HEK293 (cell line): Measurements from ENCODE around the gene MRPS22.

Source experiments
- CTCF ChIA-PET: fragments of 350-600 bp; formaldehyde crosslinking; extraction: SDS; loops from one replicate; lab custom pipeline; 2021; ENCODE audit warnings: antibody characterized with exemption; lab: Yijun Ruan, JAX
- POLR2A ChIA-PET: fragments of 300-600 bp; formaldehyde crosslinking; extraction: SDS; loops from one replicate; lab custom pipeline; 2020; ENCODE audit warnings: antibody characterized with exemption, inconsistent platforms; lab: Yijun Ruan, JAX
- H3K27ac ChIP-seq: fragments of 200-500 bp; sonication (Bioruptor generic); 2 replicates; pipeline ENCODE4 v1.5.1; 2014; ENCODE audit warnings: low read depth, low read length, control low read depth, inconsistent platforms; ENCODE audit errors: extremely low read depth
- H3K36me3 ChIP-seq, 2 experiments: fragments of 200-500 bp in 1 of 2; sonication (Bioruptor generic) in 1 of 2; 1 replicate in 1 of 2; 2 replicates in 1 of 2; pipeline ENCODE4 v1.5.1; 2014 to 2017; ENCODE audit warnings: inconsistent platforms in 2 of 2, low read length in 2 of 2; ENCODE audit not compliant: control insufficient read depth in 2 of 2, insufficient read depth in 1 of 2
- H3K4me1 ChIP-seq: fragments of 200-500 bp; sonication (Bioruptor generic); 2 replicates; pipeline ENCODE4 v1.5.1; 2014; ENCODE audit warnings: mild to moderate bottlenecking, low read length, inconsistent platforms; ENCODE audit not compliant: control insufficient read depth, insufficient read depth
- H3K4me3 ChIP-seq: 2 replicates; pipeline ENCODE4 v1.5.1; 2011; ENCODE audit warnings: low read depth, mild to moderate bottlenecking, control low read depth, low read length, moderate library complexity
- H3K9me3 ChIP-seq: fragments of 200-500 bp; sonication (Bioruptor generic); 2 replicates; pipeline ENCODE4 v1.5.1; 2014; ENCODE audit warnings: low read depth, low read length, inconsistent platforms; ENCODE audit not compliant: control insufficient read depth, insufficient read depth
- GFI1B ChIP-seq: fragments of 450-650 bp; formaldehyde crosslinking; IDR thresholded peaks from 2 replicates; pipeline ENCODE4 v1.5.1; 2016; ENCODE audit warnings: missing biosample characterization, missing genetic modification characterization
- HOXC10 ChIP-seq: sonication (generic); formaldehyde crosslinking; IDR thresholded peaks from 2 replicates; pipeline ENCODE4 v1.8.1; 2023; ENCODE audit warnings: mild to moderate bottlenecking, missing genetic modification reagents
- KLF10 ChIP-seq: fragments of 450-650 bp; IDR thresholded peaks from 2 replicates; pipeline ENCODE4 v1.5.1; 2018; ENCODE audit warnings: missing biosample characterization, mild to moderate bottlenecking, missing genetic modification characterization
- KLF16 ChIP-seq: fragments of 450-650 bp; formaldehyde crosslinking; IDR thresholded peaks from 2 replicates; pipeline ENCODE4 v1.5.1; 2017; ENCODE audit warnings: missing biosample characterization, missing genetic modification characterization
- RBAK ChIP-seq: fragments of 450-650 bp; formaldehyde crosslinking; IDR thresholded peaks from 2 replicates; pipeline ENCODE4 v1.5.1; 2016; ENCODE audit warnings: missing biosample characterization, missing genetic modification characterization
- ZBTB48 ChIP-seq: fragments of 450-650 bp; formaldehyde crosslinking; IDR thresholded peaks from 2 replicates; pipeline ENCODE4 v1.5.1; 2016; ENCODE audit warnings: missing biosample characterization, missing genetic modification characterization
- ZBTB49 ChIP-seq: fragments of 450-650 bp; formaldehyde crosslinking; IDR thresholded peaks from 2 replicates; pipeline ENCODE4 v1.5.1; 2016; ENCODE audit warnings: missing biosample characterization, missing genetic modification characterization, low read depth
- ZNF121 ChIP-seq: fragments of 450-650 bp; formaldehyde crosslinking; IDR thresholded peaks from 2 replicates; pipeline ENCODE4 v1.5.1; 2016; ENCODE audit warnings: missing biosample characterization, missing genetic modification characterization
- ZNF169 ChIP-seq: fragments of 450-650 bp; formaldehyde crosslinking; IDR thresholded peaks from 2 replicates; pipeline ENCODE4 v1.5.1; 2016; ENCODE audit warnings: missing biosample characterization, missing genetic modification characterization
- ZNF2 ChIP-seq: fragments of 450-650 bp; formaldehyde crosslinking; IDR thresholded peaks from 2 replicates; pipeline ENCODE4 v1.5.1; 2016; ENCODE audit warnings: missing biosample characterization, missing genetic modification characterization
- ZNF211 ChIP-seq: fragments of 450-650 bp; formaldehyde crosslinking; IDR thresholded peaks from 2 replicates; pipeline ENCODE4 v1.5.1; 2016; ENCODE audit warnings: low read depth, missing biosample characterization, missing genetic modification characterization
- ZNF416 ChIP-seq: fragments of 450-650 bp; formaldehyde crosslinking; IDR thresholded peaks from 2 replicates; pipeline ENCODE4 v1.5.1; 2016; ENCODE audit warnings: missing biosample characterization, missing genetic modification characterization
- ZNF558 ChIP-seq: fragments of 450-650 bp; formaldehyde crosslinking; IDR thresholded peaks from 2 replicates; pipeline ENCODE4 v1.5.1; 2016; ENCODE audit warnings: missing biosample characterization, missing genetic modification characterization
- ZNF623 ChIP-seq: fragments of 450-650 bp; formaldehyde crosslinking; IDR thresholded peaks from 2 replicates; pipeline ENCODE4 v1.5.1; 2016; ENCODE audit warnings: missing biosample characterization, missing genetic modification characterization
- ZNF626 ChIP-seq: fragments of 450-650 bp; sonication (Bioruptor Pico); formaldehyde crosslinking; IDR thresholded peaks from 2 replicates; pipeline ENCODE4 v1.5.1; 2018; ENCODE audit warnings: missing biosample characterization, missing genetic modification characterization, inconsistent platforms
- ZNF677 ChIP-seq: fragments of 450-650 bp; IDR thresholded peaks from 2 replicates; pipeline ENCODE4 v1.5.0; 2018; ENCODE audit warnings: missing biosample characterization, mild to moderate bottlenecking, missing genetic modification characterization, moderate library complexity
- ZNF692 ChIP-seq: fragments of 450-650 bp; formaldehyde crosslinking; IDR thresholded peaks from 2 replicates; pipeline ENCODE4 v1.5.1; 2016; ENCODE audit warnings: missing biosample characterization, missing genetic modification characterization
- ZNF747 ChIP-seq: fragments of 450-650 bp; formaldehyde crosslinking; IDR thresholded peaks from 2 replicates; pipeline ENCODE4 v1.5.1; 2016; ENCODE audit warnings: missing biosample characterization, missing genetic modification characterization
- ZNF777 ChIP-seq: fragments of 450-650 bp; formaldehyde crosslinking; IDR thresholded peaks from 2 replicates; pipeline ENCODE4 v1.5.1; 2017; ENCODE audit warnings: missing biosample characterization, missing genetic modification characterization, borderline replicate concordance
- TF ChIP-seq, protein P1 (sequence below): fragments of 450-650 bp; formaldehyde crosslinking; conservative IDR thresholded peaks from 2 replicates; pipeline ENCODE4 v1.5.1; 2016; ENCODE audit warnings: low read depth, missing biosample characterization, missing genetic modification characterization
- TF ChIP-seq, protein P2 (sequence below): fragments of 450-650 bp; formaldehyde crosslinking; optimal IDR thresholded peaks from 2 replicates; pipeline ENCODE3; 2016; ENCODE audit warnings: missing biosample characterization, mild to moderate bottlenecking, missing genetic modification characterization
- TF ChIP-seq, protein P3 (sequence below): fragments of 450-650 bp; formaldehyde crosslinking; IDR thresholded peaks from 2 replicates; pipeline ENCODE4; 2016; ENCODE audit warnings: missing biosample characterization, missing genetic modification characterization

The MRPS22 gene

GRCh38 chr3:139343895-139344856 lies at the start of gene MRPS22 (continued):
- TF ChIP-seq, protein P1, sequence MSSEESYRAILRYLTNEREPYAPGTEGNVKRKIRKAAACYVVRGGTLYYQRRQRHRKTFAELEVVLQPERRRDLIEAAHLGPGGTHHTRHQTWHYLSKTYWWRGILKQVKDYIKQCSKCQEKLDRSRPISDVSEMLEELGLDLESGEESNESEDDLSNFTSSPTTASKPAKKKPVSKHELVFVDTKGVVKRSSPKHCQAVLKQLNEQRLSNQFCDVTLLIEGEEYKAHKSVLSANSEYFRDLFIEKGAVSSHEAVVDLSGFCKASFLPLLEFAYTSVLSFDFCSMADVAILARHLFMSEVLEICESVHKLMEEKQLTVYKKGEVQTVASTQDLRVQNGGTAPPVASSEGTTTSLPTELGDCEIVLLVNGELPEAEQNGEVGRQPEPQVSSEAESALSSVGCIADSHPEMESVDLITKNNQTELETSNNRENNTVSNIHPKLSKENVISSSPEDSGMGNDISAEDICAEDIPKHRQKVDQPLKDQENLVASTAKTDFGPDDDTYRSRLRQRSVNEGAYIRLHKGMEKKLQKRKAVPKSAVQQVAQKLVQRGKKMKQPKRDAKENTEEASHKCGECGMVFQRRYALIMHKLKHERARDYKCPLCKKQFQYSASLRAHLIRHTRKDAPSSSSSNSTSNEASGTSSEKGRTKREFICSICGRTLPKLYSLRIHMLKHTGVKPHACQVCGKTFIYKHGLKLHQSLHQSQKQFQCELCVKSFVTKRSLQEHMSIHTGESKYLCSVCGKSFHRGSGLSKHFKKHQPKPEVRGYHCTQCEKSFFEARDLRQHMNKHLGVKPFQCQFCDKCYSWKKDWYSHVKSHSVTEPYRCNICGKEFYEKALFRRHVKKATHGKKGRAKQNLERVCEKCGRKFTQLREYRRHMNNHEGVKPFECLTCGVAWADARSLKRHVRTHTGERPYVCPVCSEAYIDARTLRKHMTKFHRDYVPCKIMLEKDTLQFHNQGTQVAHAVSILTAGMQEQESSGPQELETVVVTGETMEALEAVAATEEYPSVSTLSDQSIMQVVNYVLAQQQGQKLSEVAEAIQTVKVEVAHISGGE (tag by site-specific recombination): peak; percentile 98
- TF ChIP-seq ZNF558 (tag by site-specific recombination) (no peak), ZNF623 (tag by site-specific recombination) (no peak), ZNF121 (tag by site-specific recombination) (no peak), ZNF211 (no peak), HOXC10 (CRISPR knock-in tag) (no peak), ZNF677 (tag by site-specific recombination) (no peak), KLF10 (tag by site-specific recombination) (peak; percentile 83), ZNF692 (tag by site-specific recombination) (0 out of 2 replicates have a peak, but pooled peaks have one; percentile 23), ZNF2 (tag by site-specific recombination) (no peak), ZNF777 (tag by site-specific recombination) (no peak), KLF16 (tag by site-specific recombination) (0 out of 2 replicates have a peak, but pooled peaks have one; percentile 31), ZNF626 (tag by site-specific recombination) (no peak), ZBTB49 (tag by site-specific recombination) (no peak), ZNF747 (tag by site-specific recombination) (no peak)
- TF ChIP-seq, protein P2, sequence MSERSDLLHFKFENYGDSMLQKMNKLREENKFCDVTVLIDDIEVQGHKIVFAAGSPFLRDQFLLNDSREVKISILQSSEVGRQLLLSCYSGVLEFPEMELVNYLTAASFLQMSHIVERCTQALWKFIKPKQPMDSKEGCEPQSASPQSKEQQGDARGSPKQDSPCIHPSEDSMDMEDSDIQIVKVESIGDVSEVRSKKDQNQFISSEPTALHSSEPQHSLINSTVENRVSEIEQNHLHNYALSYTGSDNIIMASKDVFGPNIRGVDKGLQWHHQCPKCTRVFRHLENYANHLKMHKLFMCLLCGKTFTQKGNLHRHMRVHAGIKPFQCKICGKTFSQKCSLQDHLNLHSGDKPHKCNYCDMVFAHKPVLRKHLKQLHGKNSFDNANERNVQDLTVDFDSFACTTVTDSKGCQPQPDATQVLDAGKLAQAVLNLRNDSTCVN (tag by site-specific recombination): no peak

- Histone ChIP-seq H3K4me3 (no peak overlapping the region), H3K4me1 (no peaks in the 10 kb centered on the region), H3K9me3 (no peaks in the 10 kb centered on the region), H3K27ac (no peak overlapping the region), H3K36me3 (no peaks in the 10 kb centered on the region)
- no peak for TF ChIP-seq ZNF169 (tag by site-specific recombination)
- TF ChIP-seq, protein P3, sequence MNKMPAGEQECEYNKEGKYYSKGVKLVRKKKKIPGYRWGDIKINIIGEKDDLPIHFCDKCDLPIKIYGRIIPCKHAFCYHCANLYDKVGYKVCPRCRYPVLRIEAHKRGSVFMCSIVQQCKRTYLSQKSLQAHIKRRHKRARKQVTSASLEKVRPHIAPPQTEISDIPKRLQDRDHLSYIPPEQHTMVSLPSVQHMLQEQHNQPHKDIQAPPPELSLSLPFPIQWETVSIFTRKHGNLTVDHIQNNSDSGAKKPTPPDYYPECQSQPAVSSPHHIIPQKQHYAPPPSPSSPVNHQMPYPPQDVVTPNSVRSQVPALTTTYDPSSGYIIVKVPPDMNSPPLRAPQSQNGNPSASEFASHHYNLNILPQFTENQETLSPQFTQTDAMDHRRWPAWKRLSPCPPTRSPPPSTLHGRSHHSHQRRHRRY (tag by site-specific recombination): no peak
- TF ChIP-seq ZNF416 (tag by site-specific recombination): no peak
- TF ChIP-seq GFI1B (tag by site-specific recombination): no peak
- TF ChIP-seq RBAK (tag by site-specific recombination): no peak
- TF ChIP-seq ZBTB48 (tag by site-specific recombination): no peak
- ChIA-PET CTCF (no interaction called here), POLR2A (no interaction called here)
These were observed 48.8 kb upstream of the MRPS22 start for GRCh38 chr3:139295040-139295439.
